BE2C (cell line): Measurements from ENCODE around the gene CREB5.

Experiments
- DNase-seq: peaks from one replicate; pipeline ENCODE4 v3.0.0-alpha.2; 2020
- H3K27me3 ChIP-seq: fragments of 250-450 bp; sonication (Bioruptor Pico); 2 replicates; pipeline ENCODE4 v1.5.1; 2020; ENCODE audit warnings: mild to moderate bottlenecking
- H3K36me3 ChIP-seq: fragments of 250-450 bp; sonication (Bioruptor Pico); 2 replicates; pipeline ENCODE4 v1.5.1; 2020; ENCODE audit warnings: mild to moderate bottlenecking
- H3K4me1 ChIP-seq: fragments of 250-450 bp; sonication (Bioruptor Pico); 2 replicates; pipeline ENCODE4 v1.5.1; 2020
- H3K4me3 ChIP-seq: 2 replicates; pipeline ENCODE4 v1.5.1; 2011; ENCODE audit warnings: low read depth, low read length
- H3K9me3 ChIP-seq: fragments of 250-450 bp; sonication (Bioruptor Pico); 2 replicates; pipeline ENCODE4 v1.5.1; 2020
- TF ChIP-seq, protein P1 (sequence below): IDR thresholded peaks from 2 replicates; pipeline ENCODE4 v1.5.1; 2012; ENCODE audit warnings: mild to moderate bottlenecking, low read depth, low read length

The CREB5 gene

DNA sequence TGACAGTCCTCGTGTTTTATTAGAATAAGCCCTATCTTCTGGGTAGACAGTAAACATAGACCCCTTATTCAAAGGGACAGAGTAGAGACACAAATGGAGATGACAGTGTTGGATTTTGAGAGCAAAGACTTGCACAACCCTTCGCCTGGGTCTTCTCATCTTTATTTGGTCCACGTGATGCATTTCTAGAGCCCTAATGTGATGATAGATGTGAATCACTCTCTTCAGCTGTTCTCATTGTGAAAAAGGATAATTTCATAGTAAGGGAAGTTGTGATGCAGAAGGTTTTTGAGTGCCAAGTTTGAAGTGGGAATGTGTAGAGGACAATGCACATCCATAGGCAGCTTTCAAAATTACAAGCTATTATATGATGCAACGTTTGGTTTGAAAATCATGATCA is 86.3 kb downstream of the CREB5 start:
- no peaks in the 10 kb centered on the region for H3K36me3 ChIP-seq
- no peaks in the 10 kb centered on the region for H3K27me3 ChIP-seq
- no peaks in the 10 kb centered on the region for H3K4me1 ChIP-seq
- H3K9me3 ChIP-seq = no peaks in the 10 kb centered on the region
- TF ChIP-seq, protein P1, sequence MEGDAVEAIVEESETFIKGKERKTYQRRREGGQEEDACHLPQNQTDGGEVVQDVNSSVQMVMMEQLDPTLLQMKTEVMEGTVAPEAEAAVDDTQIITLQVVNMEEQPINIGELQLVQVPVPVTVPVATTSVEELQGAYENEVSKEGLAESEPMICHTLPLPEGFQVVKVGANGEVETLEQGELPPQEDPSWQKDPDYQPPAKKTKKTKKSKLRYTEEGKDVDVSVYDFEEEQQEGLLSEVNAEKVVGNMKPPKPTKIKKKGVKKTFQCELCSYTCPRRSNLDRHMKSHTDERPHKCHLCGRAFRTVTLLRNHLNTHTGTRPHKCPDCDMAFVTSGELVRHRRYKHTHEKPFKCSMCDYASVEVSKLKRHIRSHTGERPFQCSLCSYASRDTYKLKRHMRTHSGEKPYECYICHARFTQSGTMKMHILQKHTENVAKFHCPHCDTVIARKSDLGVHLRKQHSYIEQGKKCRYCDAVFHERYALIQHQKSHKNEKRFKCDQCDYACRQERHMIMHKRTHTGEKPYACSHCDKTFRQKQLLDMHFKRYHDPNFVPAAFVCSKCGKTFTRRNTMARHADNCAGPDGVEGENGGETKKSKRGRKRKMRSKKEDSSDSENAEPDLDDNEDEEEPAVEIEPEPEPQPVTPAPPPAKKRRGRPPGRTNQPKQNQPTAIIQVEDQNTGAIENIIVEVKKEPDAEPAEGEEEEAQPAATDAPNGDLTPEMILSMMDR = no peak
- DNase-seq = no peak
- no peak overlapping the region for H3K4me3 ChIP-seq

DNA sequence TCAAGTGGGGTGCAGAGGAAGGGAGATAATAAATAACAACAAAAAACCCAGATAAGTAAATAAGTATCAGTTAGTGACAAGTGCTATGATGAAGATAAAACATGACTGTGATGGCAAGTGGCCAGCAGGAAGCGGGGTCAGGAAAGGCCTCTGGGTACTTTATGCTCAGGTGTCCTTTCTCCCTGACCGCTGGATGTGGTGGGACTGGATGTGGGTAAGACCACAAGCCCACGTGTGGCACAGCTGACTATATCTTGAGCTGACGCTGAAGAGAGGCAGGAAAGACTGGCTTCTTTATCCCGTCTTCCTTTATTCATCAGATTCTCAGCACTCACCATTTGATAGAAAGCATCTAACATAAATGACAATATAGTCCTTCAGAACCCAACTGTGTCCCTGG is 87.8 kb downstream of the CREB5 start:
- Histone ChIP-seq H3K9me3 (no peaks in the 10 kb centered on the region), H3K27me3 (no peaks in the 10 kb centered on the region), H3K4me1 (no peaks in the 10 kb centered on the region), H3K4me3 (no peak overlapping the region), H3K36me3 (no peaks in the 10 kb centered on the region)
- no peak for DNase-seq
- TF ChIP-seq, protein P1 = no peak

DNA sequence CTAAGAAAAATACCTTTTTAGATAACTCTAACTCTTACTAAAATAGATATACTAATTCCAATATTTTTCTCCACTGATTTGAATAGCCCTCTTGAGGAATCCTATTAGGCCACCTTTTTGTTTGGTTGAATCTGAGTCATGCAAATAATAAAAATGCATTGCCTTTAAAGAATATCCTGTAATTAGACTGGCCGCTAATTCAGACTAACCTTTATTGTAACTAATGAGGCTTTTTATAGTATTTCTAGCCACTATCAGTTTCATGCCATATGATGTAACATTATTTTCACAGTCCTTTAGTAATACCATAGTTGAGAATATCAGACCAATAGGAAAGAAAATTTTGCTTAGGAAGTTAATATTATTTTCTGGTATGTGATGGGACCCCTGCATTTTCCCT is 90.1 kb downstream of the CREB5 start:
- TF ChIP-seq, protein P1 = no peak
- H3K4me1 ChIP-seq = no peaks in the 10 kb centered on the region
- H3K27me3 ChIP-seq = no peaks in the 10 kb centered on the region
- DNase-seq = no peak
- H3K9me3 ChIP-seq = no peaks in the 10 kb centered on the region
- H3K4me3 ChIP-seq = no peak overlapping the region
- H3K36me3 ChIP-seq = no peaks in the 10 kb centered on the region

- TF ChIP-seq, protein P1 = no peak
- no peaks in the 10 kb centered on the region for H3K27me3 ChIP-seq
- no peaks in the 10 kb centered on the region for H3K36me3 ChIP-seq
- DNase-seq = no peak
- H3K4me1 ChIP-seq = no peaks in the 10 kb centered on the region
- no peaks in the 10 kb centered on the region for H3K9me3 ChIP-seq
- H3K4me3 ChIP-seq = no peak overlapping the region
Observed at GRCh38 chr7:28503396-28503795, 91.1 kb downstream of the CREB5 start.

DNA sequence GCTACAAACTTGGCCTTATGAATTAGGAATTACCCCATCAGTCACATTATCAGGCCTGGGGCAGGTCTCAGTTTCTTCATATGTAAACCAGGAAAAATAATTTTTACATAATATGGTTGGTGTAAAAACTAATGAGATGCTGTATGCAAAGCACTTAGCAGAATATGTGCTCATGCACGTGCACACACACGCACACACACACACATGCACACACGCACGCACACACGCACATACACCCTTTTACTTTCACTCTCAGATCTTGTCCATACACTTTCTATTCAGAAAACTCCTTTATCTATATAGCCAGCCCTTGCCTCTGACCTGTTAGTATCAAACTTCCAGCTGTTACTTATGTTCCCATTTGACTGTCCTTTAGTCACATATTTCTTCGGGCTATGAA is 92.7 kb downstream of the CREB5 start:
- Histone ChIP-seq H3K27me3 (no peaks in the 10 kb centered on the region), H3K36me3 (no peaks in the 10 kb centered on the region), H3K9me3 (no peaks in the 10 kb centered on the region), H3K4me3 (no peak overlapping the region), H3K4me1 (no peaks in the 10 kb centered on the region)
- TF ChIP-seq, protein P1 = no peak
- no peak for DNase-seq

- TF ChIP-seq, protein P1 = no peak
- Histone ChIP-seq H3K9me3 (no peaks in the 10 kb centered on the region), H3K4me3 (no peak overlapping the region), H3K36me3 (no peaks in the 10 kb centered on the region), H3K27me3 (no peaks in the 10 kb centered on the region), H3K4me1 (no peaks in the 10 kb centered on the region)
- no peak for DNase-seq
Observed at GRCh38 chr7:28505867-28506266, 93.5 kb downstream of the CREB5 start.
